ENCODE data around the gene OR6Y1. TPM values are rescaled to one million over a fixed set of nuclear protein-coding genes. Genes with fewer than 3 reads are reported as not detected.

OR6Y1 gene
- total and polyA plus RNA-seq, 2 of the 8 experiments (the other 6 are each of a cell fraction or from before 2014, with no cell fraction given) = 0.07 TPM; not detected in 1

GRCh38 chr1:158520021-158520420, 34.2 kb downstream of the OR6Y1 start:
- H3K4me1 ChIP-seq (replicated peaks in 1 of 4; ENCODE audit: control insufficient read depth in 3 of 4, insufficient read depth in 4 of 4, low read length in 3 of 4) = peaks cover 0 to 2% (median 1%) of the 10 kb centered on the region in 4 experiments; a peak in 2 of 7 replicates
- POLR2A ChIA-PET (ENCODE audit: partially characterized antibody) = no interaction called here
- no peak overlapping the region for H3K4me2 ChIP-seq (ENCODE audit: insufficient read depth in 1 of 2, low read depth in 2 of 2, low read length in 2 of 2)
- H4K20me1 ChIP-seq (replicated peaks in 1 of 2; ENCODE audit: control insufficient read depth in 1 of 2, insufficient read depth in 2 of 2, low read length in 2 of 2) = no peaks in the 10 kb centered on the region
- no peak overlapping the region for H2AK5ac ChIP-seq (ENCODE audit: low read depth, low read length)
- no peak overlapping the region for H4K5ac ChIP-seq (ENCODE audit: insufficient read length, low read depth, low read length)
- no peaks in the 10 kb centered on the region for H3K79me2 ChIP-seq (ENCODE audit: control insufficient read depth in 1 of 2, insufficient read depth in 2 of 2, low read length in 2 of 2)
- H3K27me3 ChIP-seq (replicated peaks in 1 of 4; ENCODE audit: control insufficient read depth in 3 of 4, extremely low read depth in 1 of 4, insufficient read depth in 3 of 4, low read length in 3 of 4) = no peaks in the 10 kb centered on the region
- H3K4ac ChIP-seq (replicated peaks; ENCODE audit: insufficient read length, low read depth, low read length) = no peak overlapping the region
- FAIRE-seq (no peak), DNase-seq (ENCODE audit: low read depth in 1 of 2, low spot score in 2 of 2) (no peak)
- no peak for TF ChIP-seq HDAC2 (IDR thresholded peaks at IDR 0.05; ENCODE audit: borderline replicate concordance in 1 of 2, low read depth in 2 of 2, low read length in 2 of 2)
- TF ChIP-seq CBX5 (IDR thresholded peaks at IDR 0.05; ENCODE audit: low read depth, low read length) = no peak
- no peak for TF ChIP-seq KDM5A (IDR thresholded peaks at IDR 0.05; ENCODE audit: low read length)
- TF ChIP-seq, protein P1, sequence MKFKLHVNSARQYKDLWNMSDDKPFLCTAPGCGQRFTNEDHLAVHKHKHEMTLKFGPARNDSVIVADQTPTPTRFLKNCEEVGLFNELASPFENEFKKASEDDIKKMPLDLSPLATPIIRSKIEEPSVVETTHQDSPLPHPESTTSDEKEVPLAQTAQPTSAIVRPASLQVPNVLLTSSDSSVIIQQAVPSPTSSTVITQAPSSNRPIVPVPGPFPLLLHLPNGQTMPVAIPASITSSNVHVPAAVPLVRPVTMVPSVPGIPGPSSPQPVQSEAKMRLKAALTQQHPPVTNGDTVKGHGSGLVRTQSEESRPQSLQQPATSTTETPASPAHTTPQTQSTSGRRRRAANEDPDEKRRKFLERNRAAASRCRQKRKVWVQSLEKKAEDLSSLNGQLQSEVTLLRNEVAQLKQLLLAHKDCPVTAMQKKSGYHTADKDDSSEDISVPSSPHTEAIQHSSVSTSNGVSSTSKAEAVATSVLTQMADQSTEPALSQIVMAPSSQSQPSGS (IDR thresholded peaks at IDR 0.05; ENCODE audit: low read length) = no peak
- TF ChIP-seq FOSL1 (IDR thresholded peaks at IDR 0.05; ENCODE audit: insufficient read depth, low read depth, low read length) = no peak
- no peak for TF ChIP-seq MAFK (IDR thresholded peaks at IDR 0.05; ENCODE audit: low read depth, low read length)
- TF ChIP-seq E2F6 (IDR thresholded peaks at IDR 0.05) = no peak
- TF ChIP-seq BRCA1 (IDR thresholded peaks at IDR 0.05; ENCODE audit: low read depth, low read length) = no peak
- no peak for TF ChIP-seq TCF12 (IDR thresholded peaks at IDR 0.05; ENCODE audit: low read depth, low read length)
- no peak for TF ChIP-seq CREB1 (IDR thresholded peaks at IDR 0.05)
- H3K27ac ChIP-seq (ENCODE audit: low read depth, low read length) = no peak overlapping the region
- no peak overlapping the region for H2BK120ac ChIP-seq (replicated peaks; ENCODE audit: low read depth, low read length)
- no peak overlapping the region for H2BK15ac ChIP-seq (ENCODE audit: low read length)
- CTCF ChIA-PET (ENCODE audit: partially characterized antibody) = no interaction called here
- H3K14ac ChIP-seq (ENCODE audit: insufficient read length) = no peak overlapping the region
- H4K8ac ChIP-seq (ENCODE audit: extremely low read depth, insufficient read depth, low read length) = no peak overlapping the region
- no peak overlapping the region for H3K56ac ChIP-seq (replicated peaks; ENCODE audit: insufficient read length, low read depth, low read length)
- no peak overlapping the region for H2AFZ ChIP-seq (ENCODE audit: low read length)
- no peak overlapping the region for H3K18ac ChIP-seq (ENCODE audit: extremely low read depth, low read length)
- no peak overlapping the region for H3K9ac ChIP-seq (replicated peaks in 1 of 4; ENCODE audit: extremely low read depth in 1 of 4, low read depth in 3 of 4, low read length in 3 of 4)
- H3K36me3 ChIP-seq (ENCODE audit: control insufficient read depth in 2 of 4, insufficient read depth in 4 of 4, low read length in 3 of 4) = no peaks in the 10 kb centered on the region
- no peak overlapping the region for H2BK12ac ChIP-seq (ENCODE audit: low read depth, low read length)
- no peaks in the 10 kb centered on the region for H3K23me2 ChIP-seq (ENCODE audit: low read depth, low read length)
- no peak overlapping the region for H2BK20ac ChIP-seq (ENCODE audit: low read length)
- H3K9me3 ChIP-seq (ENCODE audit: insufficient read depth in 2 of 2, low read depth in 1 of 2, low read length in 1 of 2) = no peaks in the 10 kb centered on the region; a peak in 1 of 4 replicates
- no peak overlapping the region for H2BK5ac ChIP-seq (ENCODE audit: low read depth, low read length)
- no peak overlapping the region for H4K91ac ChIP-seq (replicated peaks; ENCODE audit: insufficient read length, low read length)
- no peak overlapping the region for H3K23ac ChIP-seq (ENCODE audit: insufficient read length)
- WGBS, 2 experiments (ENCODE audit: extremely low coverage in 1 of 2, insufficient coverage in 1 of 2, insufficient read length in 1 of 2, insufficient replicate concordance in 2 of 2, low coverage in 1 of 2, low lambda C conversion rate in 2 of 2, missing lambda C conversion rate in 1 of 2) = 82% methylated on average over 1 of the region's 1 CpG; no CpG with 5 or more reads in 1 of the 2 experiments
- H3K4me3 ChIP-seq (ENCODE audit: extremely low read depth in 1 of 4, insufficient read depth in 2 of 4, low read depth in 3 of 4, low read length in 4 of 4) = no peak overlapping the region
- H3K79me1 ChIP-seq (ENCODE audit: low read depth, low read length) = no peaks in the 10 kb centered on the region
